ENCODE measurements around the gene THUMPD2.

The THUMPD2 gene

DNA sequence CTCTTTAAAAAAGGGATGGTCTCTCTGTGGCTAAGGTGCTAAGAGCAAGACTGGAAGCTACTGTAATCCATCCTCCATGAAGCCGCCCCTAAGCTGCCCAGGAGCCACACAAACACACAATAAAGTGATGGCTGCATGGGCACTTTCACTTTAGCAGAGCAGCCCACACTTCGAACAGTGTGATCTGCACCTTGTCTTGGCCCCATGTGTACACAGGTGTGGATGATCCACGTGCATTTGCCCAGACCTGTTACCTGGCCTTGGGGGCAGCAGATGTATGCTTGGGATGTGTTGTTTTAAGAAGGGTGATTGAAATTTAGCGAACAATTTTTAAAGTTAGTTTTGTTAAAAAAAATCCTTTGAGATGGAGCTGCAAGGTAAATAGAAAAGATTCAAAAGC is 73.4 kb downstream of the THUMPD2 start:
- DNase-seq (ENCODE audit: low spot score), result no peak
- H2BK5ac ChIP-seq (ENCODE audit: low read length), result no peak overlapping the region
- no peak overlapping the region for H2AK5ac ChIP-seq (ENCODE audit: low read depth, low read length)
- no peaks in the 10 kb centered on the region for H3K4me1 ChIP-seq (ENCODE audit: control insufficient read depth in 2 of 2, insufficient read depth in 1 of 2, low read depth in 1 of 2, low read length in 2 of 2)
- H2BK12ac ChIP-seq (ENCODE audit: low read length), result no peak overlapping the region
- no peak overlapping the region for H2BK15ac ChIP-seq (ENCODE audit: low read length)
- H3K27me3 ChIP-seq (ENCODE audit: control insufficient read depth in 3 of 3, insufficient read depth in 3 of 3, low read depth in 1 of 3, low read length in 3 of 3), result no peaks in the 10 kb centered on the region
- no peak overlapping the region for H3K9ac ChIP-seq (ENCODE audit: low read depth, low read length, poor library complexity)
- H3K36me3 ChIP-seq (replicated peaks in 1 of 2; ENCODE audit: control insufficient read depth in 2 of 2, insufficient read depth in 2 of 2, low read length in 2 of 2), result peaks cover 0 to 66% of the 10 kb centered on the region in 2 donors
- H3K4me2 ChIP-seq (ENCODE audit: insufficient read depth, low read length, poor library complexity, severe bottlenecking), result no peak overlapping the region
- peaks cover 4 to 56% of the 10 kb centered on the region in 2 donors for H3K9me3 ChIP-seq (replicated peaks in 1 of 2; ENCODE audit: control insufficient read depth in 2 of 2, insufficient read depth in 1 of 2, low read depth in 1 of 2, low read length in 2 of 2)
- no peak overlapping the region for H3K4me3 ChIP-seq (ENCODE audit: low read length in 2 of 2)
- no peak overlapping the region for H4K91ac ChIP-seq (ENCODE audit: low read depth, low read length, poor library complexity)
- no peak overlapping the region for H4K8ac ChIP-seq (ENCODE audit: low read depth, low read length)
- H3K18ac ChIP-seq (ENCODE audit: low read length), result no peak overlapping the region
- H3K23ac ChIP-seq (ENCODE audit: low read depth, low read length, poor library complexity), result no peak overlapping the region
- H2AFZ ChIP-seq (ENCODE audit: low read length), result no peak overlapping the region
- 100% methylated on average over 1 of the region's 4 CpGs for WGBS, 2 donors (ENCODE audit: extremely low coverage in 2 of 2, insufficient read length in 2 of 2, insufficient replicate concordance in 1 of 2)
- H3K14ac ChIP-seq (ENCODE audit: low read length), result no peak overlapping the region
- no peaks in the 10 kb centered on the region for H3K79me1 ChIP-seq (ENCODE audit: low read depth, low read length)
- no peak overlapping the region for H2BK120ac ChIP-seq (ENCODE audit: low read depth, low read length)
- no peak overlapping the region for H3K27ac ChIP-seq (replicated peaks; ENCODE audit: low read length)
- H3K4ac ChIP-seq (ENCODE audit: low read length), result no peak overlapping the region

DNA sequence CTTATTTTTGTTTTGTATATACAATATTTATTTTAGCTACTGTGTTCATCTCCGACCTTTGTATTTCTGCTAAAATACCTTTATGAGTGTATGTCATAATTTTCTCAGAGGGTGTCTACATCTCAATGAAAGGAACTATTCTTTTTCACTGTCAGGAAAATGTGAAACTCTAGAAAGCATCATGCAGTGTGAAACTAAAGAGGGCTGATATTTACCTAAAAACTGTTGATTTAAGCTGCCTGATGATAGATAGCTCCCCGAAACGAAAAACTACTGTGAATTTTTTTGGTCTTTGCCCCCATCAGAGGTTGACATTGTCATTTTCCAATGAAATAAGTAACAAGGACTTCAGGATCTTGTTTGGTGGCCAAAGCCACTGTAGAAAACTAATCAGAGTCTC is 74.5 kb downstream of the THUMPD2 start:
- peaks cover 0 to 55% of the 10 kb centered on the region in 2 donors for H3K36me3 ChIP-seq (replicated peaks in 1 of 2; ENCODE audit: control insufficient read depth in 2 of 2, insufficient read depth in 2 of 2, low read length in 2 of 2)
- no peak overlapping the region for H2BK12ac ChIP-seq (ENCODE audit: low read length)
- no peak for DNase-seq (ENCODE audit: low spot score)
- H3K4me2 ChIP-seq (ENCODE audit: insufficient read depth, low read length, poor library complexity, severe bottlenecking), result no peak overlapping the region
- H2BK5ac ChIP-seq (ENCODE audit: low read length), result no peak overlapping the region
- WGBS, 2 donors (ENCODE audit: extremely low coverage in 2 of 2, insufficient read length in 2 of 2, insufficient replicate concordance in 1 of 2), result no CpG with 5 or more reads among the region's 3 CpGs
- H2AK5ac ChIP-seq (ENCODE audit: low read depth, low read length), result no peak overlapping the region
- H3K4ac ChIP-seq (ENCODE audit: low read length), result no peak overlapping the region
- H3K9ac ChIP-seq (ENCODE audit: low read depth, low read length, poor library complexity), result no peak overlapping the region
- no peaks in the 10 kb centered on the region for H3K4me1 ChIP-seq (ENCODE audit: control insufficient read depth in 2 of 2, insufficient read depth in 1 of 2, low read depth in 1 of 2, low read length in 2 of 2)
- H2BK120ac ChIP-seq (ENCODE audit: low read depth, low read length), result no peak overlapping the region
- H3K4me3 ChIP-seq (ENCODE audit: low read length in 2 of 2), result no peak overlapping the region
- H4K91ac ChIP-seq (ENCODE audit: low read depth, low read length, poor library complexity), result no peak overlapping the region
- no peak overlapping the region for H3K23ac ChIP-seq (ENCODE audit: low read depth, low read length, poor library complexity)
- H3K79me1 ChIP-seq (ENCODE audit: low read depth, low read length), result no peaks in the 10 kb centered on the region
- peaks cover 4 to 66% of the 10 kb centered on the region in 2 donors for H3K9me3 ChIP-seq (replicated peaks in 1 of 2; ENCODE audit: control insufficient read depth in 2 of 2, insufficient read depth in 1 of 2, low read depth in 1 of 2, low read length in 2 of 2)
- H4K8ac ChIP-seq (ENCODE audit: low read depth, low read length), result no peak overlapping the region
- no peak overlapping the region for H3K18ac ChIP-seq (ENCODE audit: low read length)
- H3K14ac ChIP-seq (ENCODE audit: low read length), result no peak overlapping the region
- no peaks in the 10 kb centered on the region for H3K27me3 ChIP-seq (ENCODE audit: control insufficient read depth in 3 of 3, insufficient read depth in 3 of 3, low read depth in 1 of 3, low read length in 3 of 3)
- no peak overlapping the region for H3K27ac ChIP-seq (replicated peaks; ENCODE audit: low read length)
- no peak overlapping the region for H2BK15ac ChIP-seq (ENCODE audit: low read length)
- H2AFZ ChIP-seq (ENCODE audit: low read length), result no peak overlapping the region

DNA sequence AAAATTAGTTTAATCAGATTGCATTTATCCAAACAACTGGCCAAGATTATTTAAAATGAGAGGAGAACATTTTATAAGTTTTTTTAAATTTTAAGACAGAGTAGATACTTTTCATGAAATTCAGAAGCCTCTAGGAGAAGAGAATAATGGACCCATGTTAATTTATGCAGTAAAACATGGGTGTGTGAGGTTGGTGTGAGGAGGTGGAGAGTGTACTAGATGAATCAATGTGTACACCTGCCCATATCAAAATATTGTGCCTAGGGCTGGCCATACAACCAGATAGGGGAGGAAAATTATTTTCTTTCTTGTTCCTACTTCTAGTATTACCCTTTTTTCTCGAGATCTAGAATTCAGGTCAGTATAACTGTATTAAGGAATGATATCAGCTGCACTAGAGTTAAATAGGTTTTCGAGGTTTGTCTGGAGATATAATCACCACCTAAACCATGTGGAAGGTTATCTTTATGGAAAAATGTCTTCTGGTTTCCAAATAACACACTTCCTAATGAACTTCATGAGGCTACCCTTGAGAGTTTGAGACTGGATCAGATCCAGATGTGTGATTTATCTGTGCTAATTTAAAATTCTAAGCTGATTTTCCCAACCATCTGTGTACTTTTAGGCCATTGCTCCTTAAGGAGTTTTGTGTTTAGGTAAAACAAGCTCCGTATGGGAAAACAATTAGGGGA is 75.7 kb downstream of the THUMPD2 start:
- Histone ChIP-seq H3K14ac (ENCODE audit: low read length) (no peak overlapping the region), H2AFZ (ENCODE audit: low read length) (no peak overlapping the region), H3K4me3 (ENCODE audit: low read length in 2 of 2) (no peak overlapping the region), H4K8ac (ENCODE audit: low read depth, low read length) (no peak overlapping the region), H3K27ac (replicated peaks; ENCODE audit: low read length) (no peak overlapping the region), H3K27me3 (ENCODE audit: control insufficient read depth in 3 of 3, insufficient read depth in 3 of 3, low read depth in 1 of 3, low read length in 3 of 3) (no peaks in the 10 kb centered on the region), H3K4me1 (ENCODE audit: control insufficient read depth in 2 of 2, insufficient read depth in 1 of 2, low read depth in 1 of 2, low read length in 2 of 2) (no peaks in the 10 kb centered on the region), H2BK5ac (ENCODE audit: low read length) (no peak overlapping the region), H4K91ac (ENCODE audit: low read depth, low read length, poor library complexity) (no peak overlapping the region), H3K4ac (ENCODE audit: low read length) (no peak overlapping the region), H3K36me3 (replicated peaks in 1 of 2; ENCODE audit: control insufficient read depth in 2 of 2, insufficient read depth in 2 of 2, low read length in 2 of 2) (peaks cover 0 to 44% of the 10 kb centered on the region in 2 donors), H2BK12ac (ENCODE audit: low read length) (no peak overlapping the region), H3K18ac (ENCODE audit: low read length) (no peak overlapping the region), H3K4me2 (ENCODE audit: insufficient read depth, low read length, poor library complexity, severe bottlenecking) (no peak overlapping the region), H2BK120ac (ENCODE audit: low read depth, low read length) (no peak overlapping the region), H2AK5ac (ENCODE audit: low read depth, low read length) (no peak overlapping the region), H3K9ac (ENCODE audit: low read depth, low read length, poor library complexity) (no peak overlapping the region), H2BK15ac (ENCODE audit: low read length) (no peak overlapping the region), H3K9me3 (replicated peaks in 1 of 2; ENCODE audit: control insufficient read depth in 2 of 2, insufficient read depth in 1 of 2, low read depth in 1 of 2, low read length in 2 of 2) (peaks cover 4 to 63% of the 10 kb centered on the region in 2 donors), H3K79me1 (ENCODE audit: low read depth, low read length) (no peaks in the 10 kb centered on the region), H3K23ac (ENCODE audit: low read depth, low read length, poor library complexity) (no peak overlapping the region)
- DNase-seq (ENCODE audit: low spot score), result no peak
- WGBS, 2 donors (ENCODE audit: extremely low coverage in 2 of 2, insufficient read length in 2 of 2, insufficient replicate concordance in 1 of 2), result no CpG with 5 or more reads among the region's 3 CpGs

DNA sequence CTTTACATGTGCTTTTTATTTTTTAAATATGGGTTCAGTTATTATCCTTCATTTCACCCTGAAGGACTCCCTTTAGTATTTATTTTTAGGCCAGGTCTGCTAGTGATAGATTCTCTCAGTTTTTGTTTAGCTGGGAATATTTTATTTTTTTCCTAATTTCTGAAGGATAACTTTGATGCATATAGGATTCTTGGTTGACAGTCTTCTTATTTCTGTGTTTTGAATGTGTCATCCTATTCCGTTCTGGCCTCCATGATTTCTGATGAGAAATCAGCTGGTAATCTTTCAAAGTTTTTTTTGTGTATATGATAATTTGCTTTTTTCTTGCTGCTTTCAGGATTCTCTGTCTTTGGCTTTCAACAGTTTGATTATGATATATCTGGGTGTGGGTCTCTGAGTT is 77.9 kb downstream of the THUMPD2 start:
- Histone ChIP-seq H3K23ac (ENCODE audit: low read depth, low read length, poor library complexity) (no peak overlapping the region), H3K36me3 (replicated peaks in 1 of 2; ENCODE audit: control insufficient read depth in 2 of 2, insufficient read depth in 2 of 2, low read length in 2 of 2) (peaks cover 0 to 32% of the 10 kb centered on the region in 2 donors), H2BK12ac (ENCODE audit: low read length) (no peak overlapping the region), H3K4me3 (ENCODE audit: low read length in 2 of 2) (no peak overlapping the region), H3K4me2 (ENCODE audit: insufficient read depth, low read length, poor library complexity, severe bottlenecking) (no peak overlapping the region), H2AFZ (ENCODE audit: low read length) (no peak overlapping the region), H3K27me3 (ENCODE audit: control insufficient read depth in 3 of 3, insufficient read depth in 3 of 3, low read depth in 1 of 3, low read length in 3 of 3) (no peaks in the 10 kb centered on the region), H3K4me1 (ENCODE audit: control insufficient read depth in 2 of 2, insufficient read depth in 1 of 2, low read depth in 1 of 2, low read length in 2 of 2) (peaks cover 3 to 11% of the 10 kb centered on the region in 2 donors), H3K18ac (ENCODE audit: low read length) (no peak overlapping the region), H3K14ac (ENCODE audit: low read length) (no peak overlapping the region), H3K9me3 (replicated peaks in 1 of 2; ENCODE audit: control insufficient read depth in 2 of 2, insufficient read depth in 1 of 2, low read depth in 1 of 2, low read length in 2 of 2) (peaks cover 2 to 53% of the 10 kb centered on the region in 2 donors), H2BK5ac (ENCODE audit: low read length) (no peak overlapping the region), H4K91ac (ENCODE audit: low read depth, low read length, poor library complexity) (no peak overlapping the region), H2BK120ac (ENCODE audit: low read depth, low read length) (no peak overlapping the region), H2BK15ac (ENCODE audit: low read length) (no peak overlapping the region), H4K8ac (ENCODE audit: low read depth, low read length) (no peak overlapping the region), H3K4ac (ENCODE audit: low read length) (no peak overlapping the region), H3K27ac (replicated peaks; ENCODE audit: low read length) (no peak overlapping the region), H2AK5ac (ENCODE audit: low read depth, low read length) (no peak overlapping the region), H3K9ac (ENCODE audit: low read depth, low read length, poor library complexity) (no peak overlapping the region), H3K79me1 (ENCODE audit: low read depth, low read length) (no peaks in the 10 kb centered on the region)
- no CpG with 5 or more reads among the region's 1 CpG for WGBS, 2 donors (ENCODE audit: extremely low coverage in 2 of 2, insufficient read length in 2 of 2, insufficient replicate concordance in 1 of 2)
- no peak for DNase-seq (ENCODE audit: low spot score)

Data from neuronal stem cell (in vitro differentiated cells).